Left lung (tissue), 10 donors: ENCODE data around the gene FOLR3. TPM values are rescaled to one million over a fixed set of nuclear protein-coding genes. Genes with fewer than 3 reads are reported as not detected.
A peak's percentile ranks its signal among the peaks of the same experiment; 100 is the strongest.
"Not testable (repeated sequence)": the region's sequence is repeated elsewhere in the genome, so short reads cannot be mapped to it uniquely, and the experiment has no call there.

Source experiments
- ATAC-seq: fragments of 200-7000 bp; cut with Tn5 transposase; one replicate; pipeline ENCODE4 v1.9.1; 2020; ENCODE audit warnings: moderate library complexity
- DNase-seq, 4 donors: peaks; one replicate each; pipeline ENCODE4 v3.0.0-alpha.2; 2013 to 2020
- H3K27ac ChIP-seq, 2 donors: fragments of 200-600 bp; sonication (generic) in 1 of 2; one replicate each; pipeline versions ENCODE4 v1.5.0 to v1.8.0; 2020 to 2021
- H3K27me3 ChIP-seq, 2 donors: fragments of 200-600 bp; sonication (generic) in 1 of 2; one replicate each; pipeline versions ENCODE4 v1.5.0 to v1.8.0; 2020 to 2021
- H3K36me3 ChIP-seq, 2 donors: fragments of 200-600 bp; sonication (generic) in 1 of 2; one replicate each; pipeline versions ENCODE4 v1.5.0 to v1.8.0; 2020 to 2021
- H3K4me1 ChIP-seq, 2 donors: fragments of 200-600 bp; one replicate each; pipeline ENCODE4 v1.8.0; 2021
- H3K4me3 ChIP-seq, 2 donors: fragments of 200-600 bp; sonication (generic) in 1 of 2; one replicate each; pipeline versions ENCODE4 v1.5.0 to v1.8.0; 2020 to 2021; ENCODE audit warnings: mild to moderate bottlenecking in 1 of 2
- H3K9me3 ChIP-seq, 2 donors: fragments of 200-600 bp; sonication (generic) in 1 of 2; one replicate each; pipeline versions ENCODE4 v1.5.0 to v1.8.0; 2020 to 2021
- CTCF ChIP-seq, 2 donors: fragments of 200-600 bp; sonication (generic) in 1 of 2; IDR thresholded peaks; one replicate each; pipeline versions ENCODE4 v1.5.0 to v1.8.0; 2021; ENCODE audit warnings: antibody characterized with exemption in 2 of 2
- intact Hi-C, 2 donors: fragments of 100-400 bp; cut with DNase I; formaldehyde crosslinking; loops; one replicate each; pipeline versions ENCODE4 v1.11.2 to v1.14.2; 2022
- polyA plus RNA-seq, 6 donors: library from polyadenylated mRNA; unstranded; fragments of 120-200 nt; gene quantifications; one replicate each; pipeline ENCODE4 v1.2.1, GENCODE V29; 2013; ENCODE audit not compliant: insufficient read length in 6 of 6
- total RNA-seq, 2 donors: library from RNA; stranded (reverse); fragmentation: NEBNext Ultra II Directional; extraction: Animal tissue kit (Norgen Biotek cat#: 25700); gene quantifications; one replicate each; pipeline ENCODE4 v1.2.1, GENCODE V29; 2021
- donor health status: DM: no; HTN: yes; CAD: no.
- donor health status: DM: no; HTN: no; CAD: no.

FOLR3 gene
- total and polyA plus RNA-seq, 8 donors, result 0.32 to 15.6 (median 2.0) TPM

- no peak for TF ChIP-seq CTCF (IDR thresholded peaks at IDR 0.05)
- H3K27ac ChIP-seq, result peak overlapping the region in 1 of 2 donors; percentile 28
- no peak for ATAC-seq
Observed at GRCh38 chr11:72139500-72139899, 4.0 kb downstream of the FOLR3 start.

DNA sequence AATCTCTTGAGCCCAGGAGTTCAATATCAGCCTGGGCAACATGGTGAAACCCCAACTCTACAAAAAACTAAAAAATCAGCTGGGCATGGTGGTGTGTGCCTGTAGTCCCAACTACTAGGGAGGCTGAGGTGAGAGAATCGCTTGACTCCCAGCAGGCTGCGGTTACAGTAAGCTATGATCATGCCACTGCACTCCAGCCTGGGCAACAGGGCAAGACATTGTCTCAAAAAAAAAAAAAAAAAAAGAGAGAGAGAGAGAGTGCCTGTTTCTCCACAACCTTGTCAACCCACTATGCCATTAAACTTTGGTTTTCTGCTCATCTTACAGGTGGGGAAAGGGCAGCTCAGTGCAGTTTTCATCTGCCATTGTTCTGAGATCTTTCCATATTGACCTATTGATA lies 5.1 kb downstream of the FOLR3 start:
- Histone ChIP-seq H3K36me3 (no peaks in the 10 kb centered on the region), H3K27ac (peak overlapping the region in 1 of 2 donors; percentile 57), H3K4me1 (peaks cover 0 to 26% of the 10 kb centered on the region in 2 donors), H3K9me3 (no peaks in the 10 kb centered on the region), H3K27me3 (no peaks in the 10 kb centered on the region), H3K4me3 (no peak overlapping the region)
- no peak for TF ChIP-seq CTCF (IDR thresholded peaks at IDR 0.05)
- no peak for DNase-seq
- ATAC-seq, result no peak
- intact Hi-C loops, result no loop called here

More at GRCh38 chr11:72139500-72139899, 4.0 kb downstream of the FOLR3 start:
- intact Hi-C loops, result no loop called here
- H3K36me3 ChIP-seq, result no peaks in the 10 kb centered on the region
- no peak overlapping the region for H3K4me3 ChIP-seq
- peaks cover 0 to 35% of the 10 kb centered on the region in 2 donors for H3K4me1 ChIP-seq
- DNase-seq, result no peak
- H3K9me3 ChIP-seq, result no peaks in the 10 kb centered on the region
- no peaks in the 10 kb centered on the region for H3K27me3 ChIP-seq

GRCh38 chr11:72141066-72141465 lies 5.5 kb downstream of the FOLR3 start:
- intact Hi-C loops, result no loop called here

GRCh38 chr11:72142086-72142485 lies 6.6 kb downstream of the FOLR3 start:
- H3K27me3 ChIP-seq, H3K4me3 ChIP-seq, DNase-seq, H3K36me3 ChIP-seq, H3K9me3 ChIP-seq, ATAC-seq, H3K27ac ChIP-seq, intact Hi-C loops: not testable (repeated sequence)
- peaks cover 0 to 22% of the 10 kb centered on the region in 2 donors for H3K4me1 ChIP-seq

More at GRCh38 chr11:72141066-72141465, 5.5 kb downstream of the FOLR3 start:
- no peak for TF ChIP-seq CTCF (IDR thresholded peaks at IDR 0.05)
- Histone ChIP-seq H3K27me3 (no peaks in the 10 kb centered on the region), H3K27ac (peak overlapping the region in 1 of 2 donors; percentile 57), H3K36me3 (no peaks in the 10 kb centered on the region), H3K4me3 (no peak overlapping the region), H3K9me3 (no peaks in the 10 kb centered on the region), H3K4me1 (peaks cover 0 to 26% of the 10 kb centered on the region in 2 donors)
- no peak for ATAC-seq
- no peak for DNase-seq

GRCh38 chr11:72142543-72142942 lies 7.0 kb downstream of the FOLR3 start:
- H3K27ac ChIP-seq, H3K27me3 ChIP-seq, H3K9me3 ChIP-seq, DNase-seq, H3K4me3 ChIP-seq, ATAC-seq, intact Hi-C loops, H3K36me3 ChIP-seq: not testable (repeated sequence)
- H3K4me1 ChIP-seq, result peaks cover 0 to 18% of the 10 kb centered on the region in 2 donors

DNA sequence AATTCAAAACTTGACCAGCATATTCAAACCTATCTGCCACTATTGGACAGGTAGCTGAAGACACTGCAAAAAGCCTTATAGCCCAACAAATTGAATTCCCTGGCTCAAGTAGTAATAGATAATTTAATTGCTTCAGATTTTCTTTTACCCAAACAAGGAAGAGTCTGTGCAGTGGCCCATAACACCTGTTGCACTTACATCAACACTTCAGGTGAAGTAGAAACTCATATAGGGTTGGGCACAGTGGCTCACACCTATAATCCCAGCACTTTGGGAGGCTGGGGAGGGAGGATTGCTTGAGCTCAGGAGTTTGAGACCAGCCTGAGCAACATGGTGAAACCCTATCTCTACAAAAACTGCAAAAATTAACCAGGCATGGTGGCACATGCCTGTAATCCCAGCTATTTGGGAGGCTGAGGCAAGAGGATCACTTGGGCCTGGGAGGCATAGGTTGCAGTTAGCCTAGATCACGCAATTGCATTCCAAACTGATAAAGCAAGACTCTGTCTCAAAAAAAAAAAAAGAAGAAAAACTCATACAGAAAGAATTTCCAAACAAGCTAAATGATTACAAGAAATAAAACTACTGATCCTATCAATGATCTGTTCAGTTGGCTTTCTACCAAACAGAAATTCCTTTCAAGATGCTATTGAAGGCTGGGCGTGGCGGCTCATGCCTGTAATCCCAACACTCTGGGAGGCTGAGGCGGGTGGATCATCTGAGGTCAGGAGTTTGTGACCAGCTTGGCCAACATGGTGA lies 9.5 kb downstream of the FOLR3 start:
- no peak for DNase-seq
- peaks cover 0 to 11% of the 10 kb centered on the region in 2 donors for H3K4me1 ChIP-seq
- no peaks in the 10 kb centered on the region for H3K9me3 ChIP-seq
- no peaks in the 10 kb centered on the region for H3K36me3 ChIP-seq
- TF ChIP-seq CTCF (IDR thresholded peaks at IDR 0.05), result no peak
- intact Hi-C loops, result no loop called here
- no peaks in the 10 kb centered on the region for H3K27me3 ChIP-seq
- H3K27ac ChIP-seq, result no peak overlapping the region
- no peak overlapping the region for H3K4me3 ChIP-seq
- ATAC-seq, result no peak
